HEK293 (cell line): ENCODE measurements around the gene LYZL2.

Experiments
- SP3 ChIP-seq: fragments of 450-650 bp; formaldehyde crosslinking; IDR thresholded peaks from 2 replicates; pipeline ENCODE4 v1.5.1; 2016; ENCODE audit warnings: missing biosample characterization, missing genetic modification characterization
- TF ChIP-seq, protein P1 (sequence below): fragments of 450-650 bp; formaldehyde crosslinking; IDR thresholded peaks from 2 replicates; pipeline ENCODE4 v1.5.1; 2016; ENCODE audit warnings: missing biosample characterization, missing genetic modification characterization

DNA sequence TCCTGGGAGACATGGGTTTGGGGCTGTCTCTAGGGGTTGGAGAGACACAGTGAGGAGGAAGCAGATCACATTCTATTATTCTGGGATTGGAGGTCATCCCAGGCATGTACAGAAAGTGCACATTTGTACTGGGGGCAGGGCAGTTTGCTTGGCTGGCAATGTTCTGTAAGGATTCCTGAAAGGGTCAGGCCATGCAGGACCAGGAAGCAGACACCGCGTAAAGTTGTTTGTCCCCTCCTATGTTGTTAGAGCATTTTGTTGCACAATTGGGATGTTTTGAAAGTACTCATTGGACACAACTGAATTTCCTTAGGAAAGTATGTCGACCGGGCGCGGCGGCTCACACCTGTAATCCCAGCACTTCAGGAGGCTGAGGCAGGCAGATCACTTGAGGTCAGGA is 12.5 kb downstream of the LYZL2 start:
- TF ChIP-seq, protein P1, sequence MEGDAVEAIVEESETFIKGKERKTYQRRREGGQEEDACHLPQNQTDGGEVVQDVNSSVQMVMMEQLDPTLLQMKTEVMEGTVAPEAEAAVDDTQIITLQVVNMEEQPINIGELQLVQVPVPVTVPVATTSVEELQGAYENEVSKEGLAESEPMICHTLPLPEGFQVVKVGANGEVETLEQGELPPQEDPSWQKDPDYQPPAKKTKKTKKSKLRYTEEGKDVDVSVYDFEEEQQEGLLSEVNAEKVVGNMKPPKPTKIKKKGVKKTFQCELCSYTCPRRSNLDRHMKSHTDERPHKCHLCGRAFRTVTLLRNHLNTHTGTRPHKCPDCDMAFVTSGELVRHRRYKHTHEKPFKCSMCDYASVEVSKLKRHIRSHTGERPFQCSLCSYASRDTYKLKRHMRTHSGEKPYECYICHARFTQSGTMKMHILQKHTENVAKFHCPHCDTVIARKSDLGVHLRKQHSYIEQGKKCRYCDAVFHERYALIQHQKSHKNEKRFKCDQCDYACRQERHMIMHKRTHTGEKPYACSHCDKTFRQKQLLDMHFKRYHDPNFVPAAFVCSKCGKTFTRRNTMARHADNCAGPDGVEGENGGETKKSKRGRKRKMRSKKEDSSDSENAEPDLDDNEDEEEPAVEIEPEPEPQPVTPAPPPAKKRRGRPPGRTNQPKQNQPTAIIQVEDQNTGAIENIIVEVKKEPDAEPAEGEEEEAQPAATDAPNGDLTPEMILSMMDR (tag by site-specific recombination), result no peak
- no peak for TF ChIP-seq SP3 (tag by site-specific recombination)
